Measurements from ENCODE around the gene AURKA.

Gene AURKA

DNA sequence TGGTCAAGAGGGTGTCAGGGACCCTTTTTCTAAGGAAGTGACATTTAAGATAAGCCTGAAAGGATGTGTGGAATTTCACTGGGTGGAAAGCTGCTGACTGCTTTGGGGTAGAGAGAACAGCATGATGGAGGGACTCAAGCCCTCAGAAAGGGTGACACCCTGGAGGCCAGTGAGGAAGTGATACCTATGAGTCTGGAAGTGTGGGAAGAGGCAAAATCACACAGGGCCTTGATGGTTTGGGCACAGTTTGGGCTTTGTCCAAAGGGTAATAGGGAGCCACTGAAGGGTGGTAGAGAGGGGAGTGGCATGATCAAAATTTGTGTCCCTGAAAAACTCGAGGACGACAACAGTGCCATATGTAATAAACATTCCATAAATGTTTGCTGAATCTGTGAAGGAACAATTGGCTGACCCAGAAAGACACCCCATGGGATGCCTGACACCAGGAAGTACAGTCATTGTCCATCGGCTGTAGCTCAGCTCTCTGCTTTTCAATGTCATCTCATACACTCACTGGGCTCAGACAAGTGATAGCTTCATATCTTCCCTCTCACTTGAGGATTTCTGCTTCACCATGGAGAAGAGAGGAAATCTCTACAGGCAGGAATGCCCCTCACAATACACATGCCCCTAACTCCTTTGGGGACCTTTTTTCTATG is 41.3 kb upstream of the AURKA start:
- H3K4me3 ChIP-seq (ENCODE audit: low read depth, low read length, poor library complexity, severe bottlenecking) = no peak overlapping the region
- no peaks in the 10 kb centered on the region for H3K27me3 ChIP-seq (ENCODE audit: insufficient read depth, low read length)
- TF ChIP-seq EZH2 (IDR thresholded peaks at IDR 0.05; ENCODE audit: borderline replicate concordance, low read length) (no peak), CTCF (IDR thresholded peaks at IDR 0.05; ENCODE audit: low read length) (no peak)
- no peaks in the 10 kb centered on the region for H3F3A ChIP-seq (ENCODE audit: insufficient read depth, low read length)
- H4K20me1 ChIP-seq (ENCODE audit: insufficient read depth, low read length) = no peaks in the 10 kb centered on the region
- no peaks in the 10 kb centered on the region for H3K9me2 ChIP-seq (ENCODE audit: low read depth, low read length)
- H3K9me3 ChIP-seq (ENCODE audit: low read length) = no peaks in the 10 kb centered on the region
- H3K36me3 ChIP-seq (ENCODE audit: insufficient read depth, low read length) = no peaks in the 10 kb centered on the region
- H3K79me2 ChIP-seq (ENCODE audit: insufficient read depth, low read length) = no peaks in the 10 kb centered on the region
- H3K4me2 ChIP-seq (ENCODE audit: low read length) = no peak overlapping the region
- no peak overlapping the region for H3K27ac ChIP-seq (ENCODE audit: low read depth, low read length, poor library complexity, severe bottlenecking)
- H3K9ac ChIP-seq (ENCODE audit: low read length) = no peak overlapping the region
- H3K4me1 ChIP-seq (ENCODE audit: insufficient read depth, low read length, severe bottlenecking) = peaks cover 11% of the 10 kb centered on the region
- H2AFZ ChIP-seq (ENCODE audit: low read length) = no peak overlapping the region

- Histone ChIP-seq H3K4me3 (ENCODE audit: low read depth, low read length, poor library complexity, severe bottlenecking) (no peak overlapping the region), H3K36me3 (ENCODE audit: insufficient read depth, low read length) (no peaks in the 10 kb centered on the region), H3K4me2 (ENCODE audit: low read length) (no peak overlapping the region), H3F3A (ENCODE audit: insufficient read depth, low read length) (no peaks in the 10 kb centered on the region), H3K9me2 (ENCODE audit: low read depth, low read length) (no peaks in the 10 kb centered on the region), H4K20me1 (ENCODE audit: insufficient read depth, low read length) (no peaks in the 10 kb centered on the region), H3K9me3 (ENCODE audit: low read length) (no peaks in the 10 kb centered on the region), H3K9ac (ENCODE audit: low read length) (no peak overlapping the region), H3K79me2 (ENCODE audit: insufficient read depth, low read length) (no peaks in the 10 kb centered on the region), H3K4me1 (ENCODE audit: insufficient read depth, low read length, severe bottlenecking) (peaks cover 11% of the 10 kb centered on the region), H2AFZ (ENCODE audit: low read length) (no peak overlapping the region), H3K27me3 (ENCODE audit: insufficient read depth, low read length) (no peaks in the 10 kb centered on the region), H3K27ac (ENCODE audit: low read depth, low read length, poor library complexity, severe bottlenecking) (no peak overlapping the region)
- TF ChIP-seq CTCF (IDR thresholded peaks at IDR 0.05; ENCODE audit: low read length) (no peak), EZH2 (IDR thresholded peaks at IDR 0.05; ENCODE audit: borderline replicate concordance, low read length) (no peak)
These were observed 39.5 kb upstream of the AURKA start for GRCh38 chr20:56431471-56431870.

DNA sequence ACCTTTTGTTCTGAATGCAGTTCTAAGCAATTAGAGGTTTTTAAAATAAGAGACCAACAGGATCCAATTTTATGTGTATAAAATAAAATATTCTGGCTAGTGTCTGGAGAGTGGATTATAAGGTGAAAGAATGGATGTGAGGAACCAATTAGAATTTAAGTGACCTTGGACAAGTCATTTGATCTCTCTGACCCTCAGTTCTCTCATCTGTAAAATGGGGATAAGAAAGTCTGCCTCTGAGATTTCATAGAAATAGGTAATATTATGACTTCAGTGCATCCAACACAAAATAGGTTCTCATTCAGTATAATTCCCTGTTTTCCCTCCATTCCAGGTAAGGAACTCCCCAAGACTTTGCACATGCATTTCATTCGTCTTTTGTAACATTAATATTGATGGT is 38.9 kb upstream of the AURKA start:
- no peak overlapping the region for H3K4me3 ChIP-seq (ENCODE audit: low read depth, low read length, poor library complexity, severe bottlenecking)
- no peaks in the 10 kb centered on the region for H4K20me1 ChIP-seq (ENCODE audit: insufficient read depth, low read length)
- no peak overlapping the region for H3K27ac ChIP-seq (ENCODE audit: low read depth, low read length, poor library complexity, severe bottlenecking)
- no peaks in the 10 kb centered on the region for H3F3A ChIP-seq (ENCODE audit: insufficient read depth, low read length)
- peaks cover 11% of the 10 kb centered on the region for H3K4me1 ChIP-seq (ENCODE audit: insufficient read depth, low read length, severe bottlenecking)
- H3K9ac ChIP-seq (ENCODE audit: low read length) = no peak overlapping the region
- H3K9me3 ChIP-seq (ENCODE audit: low read length) = no peaks in the 10 kb centered on the region
- H3K9me2 ChIP-seq (ENCODE audit: low read depth, low read length) = no peaks in the 10 kb centered on the region
- TF ChIP-seq EZH2 (IDR thresholded peaks at IDR 0.05; ENCODE audit: borderline replicate concordance, low read length) (no peak), CTCF (IDR thresholded peaks at IDR 0.05; ENCODE audit: low read length) (no peak)
- no peaks in the 10 kb centered on the region for H3K27me3 ChIP-seq (ENCODE audit: insufficient read depth, low read length)
- no peak overlapping the region for H3K4me2 ChIP-seq (ENCODE audit: low read length)
- H3K79me2 ChIP-seq (ENCODE audit: insufficient read depth, low read length) = no peaks in the 10 kb centered on the region
- no peaks in the 10 kb centered on the region for H3K36me3 ChIP-seq (ENCODE audit: insufficient read depth, low read length)
- no peak overlapping the region for H2AFZ ChIP-seq (ENCODE audit: low read length)

Data from OCI-LY1 (cell line).